GM12878 (cell line): Measurements from ENCODE around the gene SEC11A. TPM values are rescaled to one million over a fixed set of nuclear protein-coding genes. Genes with fewer than 3 reads are reported as not detected.

ENCODE experiments used
- ATAC-seq: fragments of 200-7000 bp; cut with Tn5 transposase; 3 replicates; pipeline ENCODE4 v1.9.1; 2020; ENCODE audit warnings: mild to moderate bottlenecking, moderate library complexity
- BruUV-seq: library from RNA; stranded (reverse); fragments of 400-500 nt; replicated peaks from 2 replicates; lab custom pipeline; 2021; lab: Mats Ljungman, UMichigan
- CTCF ChIA-PET: fragments of 300-600 bp; sonication (Branson Sonifier 250); formaldehyde crosslinking; extraction: SDS; loops from one replicate; lab custom pipeline; 2021; ENCODE audit warnings: inconsistent platforms; lab: Yijun Ruan, JAX
- POLR2A ChIA-PET: fragments of 350-600 bp; formaldehyde crosslinking; extraction: SDS; loops from one replicate; lab custom pipeline; 2021; ENCODE audit warnings: inconsistent platforms; lab: Charles Lee
- RAD21 ChIA-PET: fragments of 300-600 bp; sonication (Branson Sonifier 250); formaldehyde crosslinking; loops from one replicate; lab custom pipeline; 2023; ENCODE audit warnings: antibody characterized with exemption; ENCODE audit not compliant: unreplicated experiment; lab: Charles Lee
- SMC1A ChIA-PET: fragments of 300-600 bp; sonication (Branson Sonifier 250); formaldehyde crosslinking; loops from one replicate; lab custom pipeline; 2023; ENCODE audit not compliant: unreplicated experiment, uncharacterized antibody; lab: Charles Lee
- DNase-seq: peaks from one replicate; pipeline ENCODE4 v3.0.0-alpha.2; 2011; ENCODE audit warnings: low read depth, low spot score
- FAIRE-seq: peaks from 3 replicates; lab custom pipeline; 2011; peaks lifted over from hg19 to GRCh38; lab: Jason Lieb, UNC
- H2AFZ ChIP-seq: 2 replicates; pipeline ENCODE4 v1.6.0; 2011; ENCODE audit warnings: low read depth, low read length, control low read depth; ENCODE audit not compliant: control insufficient read depth
- H3K27ac ChIP-seq: 2 replicates; pipeline ENCODE4 v1.5.1; 2011; ENCODE audit warnings: control low read depth; ENCODE audit not compliant: control insufficient read depth, insufficient read depth
- H3K27me3 ChIP-seq, 2 experiments: replicated peaks in 1 of 2; 2 replicates each; pipeline versions ENCODE4 v1.6.0 to v1.6.1; 2011; ENCODE audit warnings: low read length in 1 of 2; ENCODE audit not compliant: control insufficient read depth in 2 of 2, insufficient read depth in 2 of 2
- H3K36me3 ChIP-seq, 2 experiments: 2 replicates each; pipeline ENCODE4 v1.5.1; 2011; ENCODE audit warnings: low read length in 1 of 2; ENCODE audit not compliant: control insufficient read depth in 2 of 2, insufficient read depth in 2 of 2
- H3K4me1 ChIP-seq: 2 replicates; pipeline ENCODE4 v1.6.1; 2011; ENCODE audit warnings: mild to moderate bottlenecking, low read length, moderate library complexity, mixed read lengths; ENCODE audit not compliant: control insufficient read depth, insufficient read depth
- H3K4me2 ChIP-seq: 2 replicates; pipeline ENCODE4 v1.6.0; 2011; ENCODE audit warnings: control low read depth; ENCODE audit not compliant: control insufficient read depth, insufficient read depth
- H3K4me3 ChIP-seq: fragments of 200-600 bp; sonication (generic); 2 replicates; pipeline ENCODE4 v1.5.1; 2016
- H3K79me2 ChIP-seq: 2 replicates; pipeline ENCODE4 v1.6.0; 2011; ENCODE audit warnings: low read length; ENCODE audit not compliant: control insufficient read depth, insufficient read depth
- H3K9ac ChIP-seq: 2 replicates; pipeline ENCODE4 v1.8.0; 2011; ENCODE audit warnings: low read length, control low read depth, mixed read lengths; ENCODE audit not compliant: control insufficient read depth, insufficient read depth
- H3K9me3 ChIP-seq: replicated peaks from 3 replicates; pipeline ENCODE4 v1.5.1; 2011; ENCODE audit warnings: mild to moderate bottlenecking, low read length; ENCODE audit not compliant: control insufficient read depth, insufficient read depth
- H4K20me1 ChIP-seq: 2 replicates; pipeline ENCODE4 v1.6.0; 2011; ENCODE audit not compliant: control insufficient read depth, insufficient read depth
- BRCA1 ChIP-seq: IDR thresholded peaks from 2 replicates; pipeline ENCODE4 v1.6.1; 2011; ENCODE audit warnings: low read depth, low read length, improper control_type of control experiment
- CBX3 ChIP-seq: fragments of 200-600 bp; sonication (generic); IDR thresholded peaks from 2 replicates; pipeline ENCODE4 v1.6.1; 2016; ENCODE audit warnings: low read depth, borderline replicate concordance
- CEBPB ChIP-seq, 2 experiments: fragments of 150-350 bp in 1 of 2; IDR thresholded peaks; 2 replicates each; pipeline ENCODE4 v1.6.1; 2012 to 2014; ENCODE audit warnings: low read depth in 2 of 2, low read length in 2 of 2, borderline replicate concordance in 1 of 2, inconsistent platforms in 1 of 2
- DPF2 ChIP-seq: fragments of 450-650 bp; IDR thresholded peaks from 2 replicates; pipeline ENCODE4 v1.6.1; 2017; ENCODE audit warnings: mild to moderate bottlenecking
- EED ChIP-seq: sonication (generic); IDR thresholded peaks from 2 replicates; pipeline ENCODE4 v1.6.1; 2016; ENCODE audit warnings: antibody characterized with exemption, low read depth
- FOXM1 ChIP-seq: IDR thresholded peaks from 2 replicates; pipeline ENCODE4 v1.6.1; 2012; ENCODE audit warnings: low read depth, mild to moderate bottlenecking, inconsistent platforms, low read length, moderate library complexity
- HCFC1 ChIP-seq: fragments of 150-350 bp; IDR thresholded peaks from 2 replicates; pipeline ENCODE4 v1.6.1; 2014; ENCODE audit warnings: low read length
- KAT2A ChIP-seq: conservative IDR thresholded peaks from 2 replicates; pipeline ENCODE4 v1.6.1; 2011; ENCODE audit warnings: low read depth, low read length; ENCODE audit not compliant: control insufficient read depth
- MAX ChIP-seq: IDR thresholded peaks from 2 replicates; pipeline ENCODE4 v1.6.1; 2012; ENCODE audit warnings: low read depth, low read length, improper control_type of control experiment
- RFX5 ChIP-seq: IDR thresholded peaks from 2 replicates; pipeline ENCODE4 v1.6.1; 2011; ENCODE audit warnings: low read depth, low read length, improper control_type of control experiment
- SIN3A ChIP-seq: IDR thresholded peaks from 2 replicates; pipeline ENCODE4 v1.6.1; 2012; ENCODE audit warnings: low read depth, low read length, improper control_type of control experiment
- SUPT20H ChIP-seq: IDR thresholded peaks from 2 replicates; pipeline ENCODE4 v1.6.1; 2011; ENCODE audit warnings: low read depth, mild to moderate bottlenecking, low read length, moderate library complexity, borderline replicate concordance; ENCODE audit not compliant: control insufficient read depth
- ZSCAN29 ChIP-seq: fragments of 450-650 bp; IDR thresholded peaks from 2 replicates; pipeline ENCODE4 v1.6.1; 2017; ENCODE audit warnings: mild to moderate bottlenecking, moderate library complexity
- WGBS: methylation state at CpG from one replicate; pipeline ENCODE4 v1.1.6; 2016; ENCODE audit warnings: low lambda C conversion rate; ENCODE audit not compliant: insufficient replicate concordance, insufficient coverage; ENCODE audit errors: missing lambda C conversion rate; 5-methylcytosine and 5-hydroxymethylcytosine counted together
- in situ Hi-C: fragments of 300-500 bp; cut with MboI; formaldehyde crosslinking; loops from 9 replicates; pipeline ENCODE4 v1.14.3; 2018; ENCODE audit warnings: mixed read lengths
- intact Hi-C: fragments of 100-400 bp; cut with micrococcal nuclease; formaldehyde crosslinking; loops from one replicate; pipeline ENCODE4 v1.14.2; 2022; ENCODE audit not compliant: unreplicated experiment
- polyA plus RNA-seq, 11 experiments: library from polyadenylated mRNA; depleted of rRNA in 4 of 11; unstranded in 6 of 11; stranded (reverse) in 5 of 11; fragments of >200 nt; fragmentation: Nextera tagmentation in 4 of 11; fragmentation: Illumina TruSeq in 1 of 11; extraction: Ambion mirVana in 4 of 11; extraction: Trizol in 1 of 11; gene quantifications; 1 replicate in 1 of 11; 2 replicates in 10 of 11; pipeline versions ENCODE4 v1.2.1 to v1.2.3, GENCODE V29; 2011 to 2016; ENCODE audit warnings: inconsistent platforms in 2 of 11, missing spikeins in 2 of 11, low read depth in 1 of 11
- total RNA-seq, 4 experiments: library from RNA; depleted of rRNA in 3 of 4; stranded (reverse); fragments of >200 nt in 3 of 4; fragmentation: Illumina TruSeq in 1 of 4; extraction: Trizol in 1 of 4; gene quantifications; 2 replicates each; pipeline versions ENCODE4 v1.2.1 to v1.2.3, GENCODE V29; 2013 to 2021
- TF ChIP-seq, protein P1 (sequence below): fragments of 450-650 bp; formaldehyde crosslinking; IDR thresholded peaks from 2 replicates; pipeline ENCODE4 v1.4.0; 2022; ENCODE audit warnings: mild to moderate bottlenecking, moderate library complexity
- TF ChIP-seq, protein P2 (sequence below): fragments of 150-350 bp; IDR thresholded peaks from 2 replicates; pipeline ENCODE4 v1.6.1; 2016; ENCODE audit warnings: low read depth, low read length

Gene SEC11A
- total and polyA plus RNA-seq, 10 of the 15 experiments (the other 5 are each of a cell fraction or from before 2014, with no cell fraction given): 99.2 to 159 (median 143) TPM

DNA sequence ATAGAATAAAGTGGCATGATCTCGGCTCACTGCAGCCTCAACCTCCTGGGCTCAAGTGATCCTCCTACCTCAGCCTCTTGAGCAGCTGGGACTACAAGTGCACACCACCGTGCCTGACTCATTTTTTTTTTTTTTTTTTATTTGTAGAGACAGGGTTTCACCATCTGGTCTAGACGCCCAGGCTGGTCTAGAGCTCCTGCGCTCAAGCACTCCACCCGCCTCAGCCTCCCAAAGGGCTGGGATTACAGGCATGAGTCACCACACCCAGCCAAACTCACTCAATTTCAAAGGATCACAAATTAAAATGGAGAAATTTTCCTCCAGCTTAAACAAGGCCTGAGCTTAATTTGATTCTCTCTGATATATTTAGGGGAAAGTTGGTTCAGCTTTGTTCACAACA lies 30.6 kb downstream of the SEC11A start:
- ChIA-PET SMC1A (interaction anchor here (1.0 to 2.2 kb wide), 2 partner anchors 18 to 27 kb away, joined by 3 to 5 read pairs; no protein-coding TSS in a partner anchor), CTCF (no interaction called here)
- BruUV-seq: no TSS peak
- no peak overlapping the region for H2AFZ ChIP-seq
- peaks cover 8% of the 10 kb centered on the region; the same call in 1 of the 2 replicates for H3K4me1 ChIP-seq
- in situ Hi-C loops: no loop called here
- H3K79me2 ChIP-seq: peaks cover 2% of the 10 kb centered on the region; the same call in 1 of the 2 replicates
- DNase-seq: no peak
- intact Hi-C loops: no loop called here
- H3K27ac ChIP-seq: no peak overlapping the region
- no peak overlapping the region for H3K4me2 ChIP-seq
- no peak for TF ChIP-seq FOXM1
- TF ChIP-seq MAX: no peak
- no peak for TF ChIP-seq HCFC1
- TF ChIP-seq CEBPB (IDR thresholded peaks at IDR 0.05; ENCODE audit: borderline replicate concordance in 1 of 2, low read depth in 2 of 2, low read length in 2 of 2): no peak
- TF ChIP-seq SIN3A: no peak
- no peak for TF ChIP-seq DPF2
- TF ChIP-seq, protein P1, sequence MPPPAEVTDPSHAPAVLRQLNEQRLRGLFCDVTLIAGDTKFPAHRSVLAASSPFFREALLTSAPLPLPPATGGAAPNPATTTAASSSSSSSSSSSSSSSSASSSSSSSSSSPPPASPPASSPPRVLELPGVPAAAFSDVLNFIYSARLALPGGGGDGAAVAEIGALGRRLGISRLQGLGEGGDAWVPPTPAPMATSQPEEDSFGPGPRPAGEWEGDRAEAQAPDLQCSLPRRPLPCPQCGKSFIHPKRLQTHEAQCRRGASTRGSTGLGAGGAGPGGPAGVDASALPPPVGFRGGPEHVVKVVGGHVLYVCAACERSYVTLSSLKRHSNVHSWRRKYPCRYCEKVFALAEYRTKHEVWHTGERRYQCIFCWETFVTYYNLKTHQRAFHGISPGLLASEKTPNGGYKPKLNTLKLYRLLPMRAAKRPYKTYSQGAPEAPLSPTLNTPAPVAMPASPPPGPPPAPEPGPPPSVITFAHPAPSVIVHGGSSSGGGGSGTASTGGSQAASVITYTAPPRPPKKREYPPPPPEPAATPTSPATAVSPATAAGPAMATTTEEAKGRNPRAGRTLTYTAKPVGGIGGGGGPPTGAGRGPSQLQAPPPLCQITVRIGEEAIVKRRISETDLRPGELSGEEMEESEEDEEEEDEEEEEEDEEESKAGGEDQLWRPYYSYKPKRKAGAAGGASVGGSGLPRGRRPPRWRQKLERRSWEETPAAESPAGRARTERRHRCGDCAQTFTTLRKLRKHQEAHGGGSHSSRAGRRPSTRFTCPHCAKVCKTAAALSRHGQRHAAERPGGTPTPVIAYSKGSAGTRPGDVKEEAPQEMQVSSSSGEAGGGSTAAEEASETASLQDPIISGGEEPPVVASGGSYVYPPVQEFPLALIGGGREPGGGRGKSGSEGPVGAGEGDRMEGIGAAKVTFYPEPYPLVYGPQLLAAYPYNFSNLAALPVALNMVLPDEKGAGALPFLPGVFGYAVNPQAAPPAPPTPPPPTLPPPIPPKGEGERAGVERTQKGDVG (CRISPR knock-in tag): no peak
- TF ChIP-seq RFX5: no peak
- TF ChIP-seq, protein P2, sequence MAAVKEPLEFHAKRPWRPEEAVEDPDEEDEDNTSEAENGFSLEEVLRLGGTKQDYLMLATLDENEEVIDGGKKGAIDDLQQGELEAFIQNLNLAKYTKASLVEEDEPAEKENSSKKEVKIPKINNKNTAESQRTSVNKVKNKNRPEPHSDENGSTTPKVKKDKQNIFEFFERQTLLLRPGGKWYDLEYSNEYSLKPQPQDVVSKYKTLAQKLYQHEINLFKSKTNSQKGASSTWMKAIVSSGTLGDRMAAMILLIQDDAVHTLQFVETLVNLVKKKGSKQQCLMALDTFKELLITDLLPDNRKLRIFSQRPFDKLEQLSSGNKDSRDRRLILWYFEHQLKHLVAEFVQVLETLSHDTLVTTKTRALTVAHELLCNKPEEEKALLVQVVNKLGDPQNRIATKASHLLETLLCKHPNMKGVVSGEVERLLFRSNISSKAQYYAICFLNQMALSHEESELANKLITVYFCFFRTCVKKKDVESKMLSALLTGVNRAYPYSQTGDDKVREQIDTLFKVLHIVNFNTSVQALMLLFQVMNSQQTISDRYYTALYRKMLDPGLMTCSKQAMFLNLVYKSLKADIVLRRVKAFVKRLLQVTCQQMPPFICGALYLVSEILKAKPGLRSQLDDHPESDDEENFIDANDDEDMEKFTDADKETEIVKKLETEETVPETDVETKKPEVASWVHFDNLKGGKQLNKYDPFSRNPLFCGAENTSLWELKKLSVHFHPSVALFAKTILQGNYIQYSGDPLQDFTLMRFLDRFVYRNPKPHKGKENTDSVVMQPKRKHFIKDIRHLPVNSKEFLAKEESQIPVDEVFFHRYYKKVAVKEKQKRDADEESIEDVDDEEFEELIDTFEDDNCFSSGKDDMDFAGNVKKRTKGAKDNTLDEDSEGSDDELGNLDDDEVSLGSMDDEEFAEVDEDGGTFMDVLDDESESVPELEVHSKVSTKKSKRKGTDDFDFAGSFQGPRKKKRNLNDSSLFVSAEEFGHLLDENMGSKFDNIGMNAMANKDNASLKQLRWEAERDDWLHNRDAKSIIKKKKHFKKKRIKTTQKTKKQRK: no peak
- no peak for TF ChIP-seq CBX3
- no peak for TF ChIP-seq KAT2A
- no peak for TF ChIP-seq ZSCAN29
- TF ChIP-seq EED: no peak
- no peak for TF ChIP-seq SUPT20H
- no peak for TF ChIP-seq BRCA1
- TF ChIP-seq, all 136 proteins: peak for 0
- Histone ChIP-seq H3K9me3 (peaks cover 2% of the 10 kb centered on the region; the same call in 1 of the 3 replicates), H3K27me3 (no peaks in the 10 kb centered on the region), H3K4me3 (no peak overlapping the region), H3K9ac (no peak overlapping the region), H3K36me3 (peaks cover 5 to 14% of the 10 kb centered on the region in 2 experiments; a peak in 3 of 4 replicates), H4K20me1 (no peaks in the 10 kb centered on the region)
- FAIRE-seq (no peak), ATAC-seq (no peak)
- 100% methylated on average over 5 of the region's 5 CpGs for WGBS
- ChIA-PET POLR2A (interaction anchor here (0.5 kb wide), 1 partner anchor 12 kb away, joined by 3 read pairs; no protein-coding TSS in a partner anchor), RAD21 (no interaction called here)
